GM23248 (cell line): Measurements from ENCODE around the gene CRISPLD2. TPM values are rescaled to one million over a fixed set of nuclear protein-coding genes. Genes with fewer than 3 reads are reported as not detected.

Experiments
- DNase-seq: peaks from one replicate; pipeline ENCODE4 v3.0.0-alpha.2; 2015
- H2AFZ ChIP-seq: fragments of 200-600 bp; sonication (generic); 2 replicates; pipeline ENCODE4 v1.6.1; 2016; ENCODE audit warnings: antibody characterized with exemption
- H3F3A ChIP-seq: fragments of 200-600 bp; sonication (generic); 2 replicates; pipeline ENCODE4 v1.6.1; 2016; ENCODE audit warnings: mild to moderate bottlenecking, antibody characterized with exemption, mixed run types; ENCODE audit not compliant: insufficient read depth
- H3K27ac ChIP-seq: fragments of 200-600 bp; sonication (generic); 2 replicates; pipeline ENCODE4 v1.5.1; 2016; ENCODE audit warnings: mild to moderate bottlenecking
- H3K27me3 ChIP-seq: fragments of 200-600 bp; sonication (generic); replicated peaks from 2 replicates; pipeline ENCODE4 v1.6.1; 2016; ENCODE audit warnings: mild to moderate bottlenecking; ENCODE audit not compliant: insufficient read depth
- H3K36me3 ChIP-seq: fragments of 200-600 bp; sonication (generic); 2 replicates; pipeline ENCODE4 v1.6.1; 2016; ENCODE audit warnings: low read depth, mild to moderate bottlenecking
- H3K4me1 ChIP-seq: fragments of 200-600 bp; sonication (generic); 2 replicates; pipeline ENCODE4 v1.6.1; 2016; ENCODE audit warnings: mild to moderate bottlenecking; ENCODE audit not compliant: insufficient read depth
- H3K4me2 ChIP-seq: fragments of 200-600 bp; sonication (generic); one replicate; pipeline ENCODE4 v1.6.1; 2016; ENCODE audit warnings: mild to moderate bottlenecking; ENCODE audit not compliant: unreplicated experiment
- H3K4me3 ChIP-seq: fragments of 200-600 bp; sonication (generic); 2 replicates; pipeline ENCODE4 v1.5.1; 2016; ENCODE audit warnings: mild to moderate bottlenecking
- H3K79me2 ChIP-seq: fragments of 200-600 bp; sonication (generic); 2 replicates; pipeline ENCODE4 v1.6.1; 2016; ENCODE audit warnings: mild to moderate bottlenecking; ENCODE audit not compliant: insufficient read depth
- H3K9ac ChIP-seq: fragments of 200-600 bp; sonication (generic); 2 replicates; pipeline ENCODE4 v1.6.1; 2016; ENCODE audit warnings: mild to moderate bottlenecking
- H3K9me2 ChIP-seq: fragments of 200-600 bp; sonication (generic); 2 replicates; pipeline ENCODE4 v1.6.1; 2016; ENCODE audit warnings: mixed run types, mild to moderate bottlenecking, moderate library complexity; ENCODE audit not compliant: insufficient read depth
- H3K9me3 ChIP-seq: fragments of 200-600 bp; sonication (generic); one replicate; pipeline ENCODE4 v1.6.1; 2017; ENCODE audit warnings: low read depth
- H4K20me1 ChIP-seq: fragments of 200-600 bp; sonication (generic); 2 replicates; pipeline ENCODE4 v1.6.0; 2016; ENCODE audit not compliant: insufficient read depth
- EZH2 ChIP-seq: fragments of 200-600 bp; sonication (generic); IDR thresholded peaks from 2 replicates; pipeline ENCODE4 v1.6.1; 2018; ENCODE audit warnings: antibody characterized with exemption, mild to moderate bottlenecking; ENCODE audit not compliant: insufficient read depth, poor library complexity, severe bottlenecking
- EZH2phosphoT487 ChIP-seq: fragments of 200-600 bp; sonication (generic); IDR thresholded peaks from 2 replicates; pipeline ENCODE4 v1.6.1; 2018; ENCODE audit warnings: antibody characterized with exemption, moderate library complexity, mild to moderate bottlenecking, low read depth; ENCODE audit not compliant: insufficient read depth
- WGBS, 2 experiments: methylation state at CpG; one replicate each; pipeline ENCODE4 v1.1.6; 2015 to 2017; ENCODE audit warnings: low lambda C conversion rate in 2 of 2, low coverage in 1 of 2; ENCODE audit errors: missing lambda C conversion rate in 2 of 2; 5-methylcytosine and 5-hydroxymethylcytosine counted together
- in situ Hi-C: fragments of 300-500 bp; cut with MboI; formaldehyde crosslinking; loops from 2 replicates; pipeline ENCODE4 v1.15.0; 2020
- polyA plus RNA-seq: library from polyadenylated mRNA; unstranded; fragments of >200 nt; fragmentation: Nextera tagmentation; extraction: Ambion mirVana; gene quantifications from 2 replicates; pipeline ENCODE4 v1.2.1, GENCODE V29; 2016
- total RNA-seq: library from RNA; depleted of rRNA; stranded (reverse); fragments of >200 nt; shearing (Covaris generic); gene quantifications from 2 replicates; pipeline ENCODE4 v1.2.3, GENCODE V29; 2014

CRISPLD2 gene
- total and polyA plus RNA-seq, 2 experiments from 2014 or later = 21.5 to 36.3 TPM

- no peaks in the 10 kb centered on the region for H3K9me3 ChIP-seq
- WGBS, 2 experiments = 74 to 80% methylated on average over 11 of the region's 11 CpGs
Observed at GRCh38 chr16:84879569-84880487, 60.0 kb downstream of the CRISPLD2 start.

GRCh38 chr16:84881702-84882521 is 62.1 kb downstream of the CRISPLD2 start:
- in situ Hi-C loops = no loop called here
- 16 to 21% methylated on average over 8 of the region's 8 CpGs for WGBS, 2 experiments
- Histone ChIP-seq H3K9ac (peak overlapping the region; percentile 71), H3K79me2 (no peaks in the 10 kb centered on the region), H2AFZ (0 out of 2 replicates have a peak overlapping the region, but pooled peaks have one; percentile 6), H3K9me3 (no peaks in the 10 kb centered on the region), H3K36me3 (no peaks in the 10 kb centered on the region), H3K9me2 (no peaks in the 10 kb centered on the region), H3F3A (peaks cover 26% of the 10 kb centered on the region), H3K4me1 (peaks cover 25% of the 10 kb centered on the region), H3K27ac (peak overlapping the region; percentile 93), H3K27me3 (no peaks in the 10 kb centered on the region), H4K20me1 (no peaks in the 10 kb centered on the region), H3K4me3 (no peak overlapping the region), H3K4me2 (peak overlapping the region; percentile 58)
- no peak for TF ChIP-seq EZH2phosphoT487
- no peak for TF ChIP-seq EZH2
- peak; percentile 98 for DNase-seq

More at GRCh38 chr16:84879569-84880487, 60.0 kb downstream of the CRISPLD2 start:
- Histone ChIP-seq H3K9me2 (no peaks in the 10 kb centered on the region), H3K4me1 (peaks cover 25% of the 10 kb centered on the region), H3K4me3 (no peak overlapping the region), H3K9ac (no peak overlapping the region), H2AFZ (peak overlapping the region; percentile 23; the same call in 1 of the 2 replicates), H3K36me3 (0 out of 2 replicates have a peak, but pooled peaks cover 1% of the 10 kb centered on the region), H3K27ac (0 out of 2 replicates have a peak overlapping the region, but pooled peaks have one; percentile 0), H3K4me2 (no peak overlapping the region), H3F3A (peaks cover 26% of the 10 kb centered on the region), H3K27me3 (no peaks in the 10 kb centered on the region), H3K79me2 (no peaks in the 10 kb centered on the region), H4K20me1 (no peaks in the 10 kb centered on the region)
- no peak for TF ChIP-seq EZH2phosphoT487
- no peak for TF ChIP-seq EZH2
- no peak for DNase-seq
- in situ Hi-C loops = no loop called here

GRCh38 chr16:84883301-84883700 is 63.5 kb downstream of the CRISPLD2 start:
- 20% methylated on average over 9 of the region's 9 CpGs for WGBS, 2 experiments
- Histone ChIP-seq H2AFZ (peak overlapping the region; percentile 28; the same call in 1 of the 2 replicates), H3K27ac (peak overlapping the region; percentile 93), H3K4me3 (no peak overlapping the region), H3F3A (peaks cover 26% of the 10 kb centered on the region), H3K4me1 (peaks cover 25% of the 10 kb centered on the region), H3K4me2 (peak overlapping the region; percentile 12), H3K36me3 (no peaks in the 10 kb centered on the region), H3K9me3 (no peaks in the 10 kb centered on the region), H4K20me1 (no peaks in the 10 kb centered on the region), H3K9me2 (no peaks in the 10 kb centered on the region), H3K9ac (peak overlapping the region; percentile 71), H3K79me2 (no peaks in the 10 kb centered on the region), H3K27me3 (no peaks in the 10 kb centered on the region)
- DNase-seq = peak; percentile 80
- TF ChIP-seq EZH2phosphoT487 (no peak), EZH2 (no peak)
- in situ Hi-C loops = no loop called here

- Histone ChIP-seq H3K79me2 (no peaks in the 10 kb centered on the region), H3K27ac (no peak overlapping the region), H3K9me2 (no peaks in the 10 kb centered on the region), H3K4me2 (no peak overlapping the region), H3K9ac (no peak overlapping the region), H2AFZ (no peak overlapping the region), H3K36me3 (no peaks in the 10 kb centered on the region), H3K4me3 (no peak overlapping the region), H3K9me3 (no peaks in the 10 kb centered on the region), H3K27me3 (no peaks in the 10 kb centered on the region), H3K4me1 (peaks cover 25% of the 10 kb centered on the region), H3F3A (peaks cover 26% of the 10 kb centered on the region), H4K20me1 (no peaks in the 10 kb centered on the region)
- in situ Hi-C loops = no loop called here
- TF ChIP-seq EZH2 = no peak
- no peak for TF ChIP-seq EZH2phosphoT487
- WGBS, 2 experiments = 74 to 82% methylated on average over 6 of the region's 6 CpGs
- DNase-seq = no peak
Observed at GRCh38 chr16:84884246-84884595, 64.4 kb downstream of the CRISPLD2 start.
